Thyroid gland (tissue), 4 donors: ENCODE measurements around the gene SLC32A1.

Experiments used
- POLR2A ChIP-seq, 2 donors: fragments of 450-650 bp; IDR thresholded peaks; one replicate each; pipeline ENCODE4 v1.6.1; 2017; ENCODE audit warnings: antibody characterized with exemption in 2 of 2, mild to moderate bottlenecking in 2 of 2, moderate library complexity in 1 of 2
- TF ChIP-seq, protein P1 (sequence below), 6 experiments: fragments of 200-600 bp in 3 of 6; fragments of 450-650 bp in 3 of 6; sonication (generic) in 3 of 6; IDR thresholded peaks; one replicate each; pipeline ENCODE4 v1.5.1; 2016 to 2019; ENCODE audit warnings: antibody characterized with exemption in 6 of 6, mild to moderate bottlenecking in 2 of 6, inconsistent platforms in 1 of 6, moderate library complexity in 1 of 6

DNA sequence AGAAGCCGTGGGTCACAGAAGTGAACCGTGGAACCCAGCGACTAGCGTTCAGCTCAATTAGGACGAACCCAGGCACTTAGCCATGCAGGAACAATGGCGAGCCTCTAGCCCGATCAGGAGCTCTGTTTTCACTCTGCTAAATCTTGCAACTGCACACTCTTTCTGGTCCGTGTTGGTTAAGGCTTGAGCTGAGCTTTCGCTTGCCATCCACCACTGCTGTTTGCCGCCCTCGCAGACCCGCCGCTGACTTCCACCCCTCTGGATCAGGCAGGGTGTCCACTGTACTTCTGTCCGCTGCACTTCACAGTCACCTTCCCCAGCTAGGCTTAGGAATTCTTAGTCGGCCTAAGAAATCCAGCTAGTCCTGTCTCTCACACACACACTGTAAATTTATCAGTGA is 25.7 kb upstream of the SLC32A1 start:
- TF ChIP-seq, protein P1, sequence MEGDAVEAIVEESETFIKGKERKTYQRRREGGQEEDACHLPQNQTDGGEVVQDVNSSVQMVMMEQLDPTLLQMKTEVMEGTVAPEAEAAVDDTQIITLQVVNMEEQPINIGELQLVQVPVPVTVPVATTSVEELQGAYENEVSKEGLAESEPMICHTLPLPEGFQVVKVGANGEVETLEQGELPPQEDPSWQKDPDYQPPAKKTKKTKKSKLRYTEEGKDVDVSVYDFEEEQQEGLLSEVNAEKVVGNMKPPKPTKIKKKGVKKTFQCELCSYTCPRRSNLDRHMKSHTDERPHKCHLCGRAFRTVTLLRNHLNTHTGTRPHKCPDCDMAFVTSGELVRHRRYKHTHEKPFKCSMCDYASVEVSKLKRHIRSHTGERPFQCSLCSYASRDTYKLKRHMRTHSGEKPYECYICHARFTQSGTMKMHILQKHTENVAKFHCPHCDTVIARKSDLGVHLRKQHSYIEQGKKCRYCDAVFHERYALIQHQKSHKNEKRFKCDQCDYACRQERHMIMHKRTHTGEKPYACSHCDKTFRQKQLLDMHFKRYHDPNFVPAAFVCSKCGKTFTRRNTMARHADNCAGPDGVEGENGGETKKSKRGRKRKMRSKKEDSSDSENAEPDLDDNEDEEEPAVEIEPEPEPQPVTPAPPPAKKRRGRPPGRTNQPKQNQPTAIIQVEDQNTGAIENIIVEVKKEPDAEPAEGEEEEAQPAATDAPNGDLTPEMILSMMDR (IDR thresholded peaks at IDR 0.05), result no peak
- TF ChIP-seq POLR2A (IDR thresholded peaks at IDR 0.05), result no peak
